Endothelial cell of coronary artery (primary cell): ENCODE measurements around the gene CLDN10. TPM values are rescaled to one million over a fixed set of nuclear protein-coding genes. Genes with fewer than 3 reads are reported as not detected.

Source experiments
- total RNA-seq: library from RNA; depleted of rRNA; stranded (reverse); fragments of >200 nt; gene quantifications from 2 replicates; pipeline ENCODE4 v1.2.3, GENCODE V29; 2014

The CLDN10 gene, protein sequence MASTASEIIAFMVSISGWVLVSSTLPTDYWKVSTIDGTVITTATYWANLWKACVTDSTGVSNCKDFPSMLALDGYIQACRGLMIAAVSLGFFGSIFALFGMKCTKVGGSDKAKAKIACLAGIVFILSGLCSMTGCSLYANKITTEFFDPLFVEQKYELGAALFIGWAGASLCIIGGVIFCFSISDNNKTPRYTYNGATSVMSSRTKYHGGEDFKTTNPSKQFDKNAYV
- total RNA-seq, result 0.09 TPM in 1 of 2 replicates, not detected in the other

DNA sequence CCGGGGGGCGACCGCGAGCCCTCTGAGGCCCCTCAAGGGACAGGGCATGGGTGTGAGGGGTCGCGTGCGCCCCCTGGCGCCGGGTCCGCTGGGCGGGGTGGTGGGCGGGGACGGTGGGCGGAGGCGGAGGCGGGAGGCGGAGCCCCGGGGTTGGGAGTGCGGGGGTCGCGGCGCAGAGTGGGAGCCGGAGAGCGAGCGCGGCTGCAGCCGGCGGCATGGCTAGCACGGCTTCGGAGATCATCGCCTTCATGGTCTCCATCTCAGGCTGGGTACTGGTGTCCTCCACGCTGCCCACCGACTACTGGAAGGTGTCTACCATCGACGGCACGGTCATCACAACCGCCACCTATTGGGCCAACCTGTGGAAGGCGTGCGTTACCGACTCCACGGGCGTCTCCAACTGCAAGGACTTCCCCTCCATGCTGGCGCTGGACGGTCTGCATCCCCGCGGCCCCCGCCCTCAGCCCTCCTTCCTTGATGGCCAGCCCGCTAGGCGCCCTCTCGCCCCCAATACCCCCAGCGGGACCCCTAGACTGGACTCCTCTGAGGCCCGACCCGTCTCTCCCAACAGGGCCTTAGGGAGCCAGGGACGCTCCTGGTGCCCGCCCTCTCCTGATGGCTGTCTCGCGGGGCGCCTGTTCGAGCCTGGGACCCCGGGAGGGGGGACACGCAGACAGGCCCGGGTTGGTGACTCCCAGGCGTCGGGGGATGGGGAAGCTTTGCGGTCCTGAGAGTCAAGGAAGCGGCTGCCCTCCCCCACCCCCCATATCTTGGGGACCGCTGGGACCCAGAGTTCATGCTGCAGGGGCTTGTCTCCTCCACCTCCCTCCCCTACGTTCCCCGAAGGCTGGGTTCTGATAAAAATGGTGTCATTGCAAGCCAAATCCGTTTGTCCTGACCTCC, at the start of gene CLDN10:
Gene CLDN10, plus strand, starts transcription at position 182 of the 903 bp plus-strand sequence. Its CDS starts 34 bp downstream, at position 216.

Other genes starting within 250 kb of the CLDN10 start
- 10.3 and 15.2 TPM in 2 replicates for gene DZIP1, start 92.0 kb downstream of the CLDN10 start, total RNA-seq
- 63.3 and 65.8 TPM in 2 replicates for gene DNAJC3, start 124.4 kb downstream of the CLDN10 start, total RNA-seq